ENCODE measurements around the gene PQBP1. TPM values are rescaled to one million over a fixed set of nuclear protein-coding genes. Genes with fewer than 3 reads are reported as not detected.

PQBP1 gene
- total RNA-seq, 4 donors from 2014 or later: 52.4 to 76.2 (median 57.2) TPM

GRCh38 chrX:48920718-48921104 lies 23.0 kb downstream of the PQBP1 start:
- intact Hi-C loops (cut with DNase I): no loop called here
- Histone ChIP-seq H3K27me3 (no peaks in the 10 kb centered on the region), H3K4me1 (peaks cover 4 to 12% of the 10 kb centered on the region in 2 donors), H3K27ac (no peak overlapping the region), H3K9me3 (no peaks in the 10 kb centered on the region), H3K4me3 (replicated peaks in 1 of 3) (no peak overlapping the region), H3K36me3 (peaks cover 21 to 24% of the 10 kb centered on the region in 2 donors)
- DNase-seq: no peak
- 86 to 90% methylated on average over 4 of the region's 4 CpGs for WGBS, 2 donors
- TF ChIP-seq CTCF (IDR thresholded peaks at IDR 0.05) (no peak), POLR2A (IDR thresholded peaks at IDR 0.05) (no peak)

GRCh38 chrX:48923771-48924170 lies 26.0 kb downstream of the PQBP1 start:
- TF ChIP-seq POLR2A (IDR thresholded peaks at IDR 0.05): no peak
- TF ChIP-seq CTCF (IDR thresholded peaks at IDR 0.05): no peak
- no peak overlapping the region for H3K4me3 ChIP-seq (replicated peaks in 1 of 3)
- H3K4me1 ChIP-seq: peaks cover 0 to 5% of the 10 kb centered on the region in 2 donors

GRCh38 chrX:48924270-48924669 lies 26.5 kb downstream of the PQBP1 start:
- Histone ChIP-seq H3K4me3 (replicated peaks in 1 of 3) (no peak overlapping the region), H3K27me3 (no peaks in the 10 kb centered on the region), H3K4me1 (peaks cover 0 to 5% of the 10 kb centered on the region in 2 donors), H3K36me3 (peaks cover 22 to 25% of the 10 kb centered on the region in 2 donors), H3K27ac (no peak overlapping the region), H3K9me3 (no peaks in the 10 kb centered on the region)
- intact Hi-C loops (cut with DNase I): no loop called here
- DNase-seq: no peak
- TF ChIP-seq POLR2A (IDR thresholded peaks at IDR 0.05) (no peak), CTCF (IDR thresholded peaks at IDR 0.05) (no peak)
- 88 to 100% methylated on average over 5 of the region's 5 CpGs for WGBS, 2 donors

More at GRCh38 chrX:48923771-48924170, 26.0 kb downstream of the PQBP1 start:
- intact Hi-C loops (cut with DNase I): no loop called here
- H3K36me3 ChIP-seq: peaks cover 22 to 25% of the 10 kb centered on the region in 2 donors
- DNase-seq: no peak
- H3K27ac ChIP-seq: no peak overlapping the region
- no peaks in the 10 kb centered on the region for H3K27me3 ChIP-seq
- WGBS, 2 donors: no CpG with 5 or more reads among the region's 13 CpGs
- H3K9me3 ChIP-seq: no peaks in the 10 kb centered on the region

- TF ChIP-seq POLR2A (IDR thresholded peaks at IDR 0.05) (no peak), CTCF (IDR thresholded peaks at IDR 0.05) (no peak)
- Histone ChIP-seq H3K4me3 (replicated peaks in 1 of 3) (no peak overlapping the region), H3K27ac (no peak overlapping the region), H3K9me3 (no peaks in the 10 kb centered on the region), H3K27me3 (no peaks in the 10 kb centered on the region), H3K4me1 (no peaks in the 10 kb centered on the region), H3K36me3 (peaks cover 21 to 29% of the 10 kb centered on the region in 2 donors)
- intact Hi-C loops (cut with DNase I): no loop called here
- no peak for DNase-seq
- WGBS, 2 donors: 66 to 86% methylated on average over 4 to 5 of the region's 5 CpGs
These were observed 29.4 kb downstream of the PQBP1 start for GRCh38 chrX:48927123-48927522.

- intact Hi-C loops (cut with DNase I): no loop called here
- no peak for DNase-seq
- Histone ChIP-seq H3K27me3 (no peaks in the 10 kb centered on the region), H3K4me1 (no peaks in the 10 kb centered on the region), H3K9me3 (no peaks in the 10 kb centered on the region), H3K27ac (no peak overlapping the region), H3K4me3 (replicated peaks in 1 of 3) (no peak overlapping the region), H3K36me3 (peaks cover 17 to 23% of the 10 kb centered on the region in 2 donors)
- WGBS, 2 donors: 80 to 91% methylated on average over 2 of the region's 2 CpGs
- TF ChIP-seq POLR2A (IDR thresholded peaks at IDR 0.05): no peak
- no peak for TF ChIP-seq CTCF (IDR thresholded peaks at IDR 0.05)
These were observed 30.1 kb downstream of the PQBP1 start for GRCh38 chrX:48927736-48928382.

Data from thyroid gland (tissue), 4 donors.